ENCODE data around the gene LRRC46. TPM values are rescaled to one million over a fixed set of nuclear protein-coding genes. Genes with fewer than 3 reads are reported as not detected.

LRRC46 gene
- under 1 TPM in 2 of 3 donors, not detected in 1; 0.66 to 0.82 TPM for polyA plus RNA-seq

GRCh38 chr17:47831003-47831933 lies at the start of gene LRRC46, which contains the start of gene MRPL10:
LRRC46 (plus strand) TSS chr17:47831670; CDS start chr17:47831990, 320 bp downstream.
MRPL10 (minus strand) TSS chr17:47831541; CDS start chr17:47831511, 30 bp downstream.
- DNase-seq = peak; percentile 92 to 94 (median 93)
- Mint-ChIP-seq H3K4me3 (peak within 1 kb of the TSS; percentile 91 to 98 (median 94)), H3K4me1 (peaks cover 44 to 61% of the 10 kb centered on the region in 2 donors), H3K36me3 (peaks cover 7 to 15% (median 7%) of the 10 kb centered on the region in 3 donors), H3K9me3 (no peaks in the 10 kb centered on the region), H3K27ac (peak within 1 kb of the TSS; percentile 96 to 100 (median 98)), H3K27me3 (ENCODE audit: low read depth in 3 of 3) (peaks cover 17 to 36% (median 24%) of the 10 kb centered on the region in 3 donors)

GRCh38 chr17:47785538-47786123 lies 45.8 kb upstream of the LRRC46 start:
- peak in 2 of 3 donors; percentile 20 to 31 for DNase-seq
- Mint-ChIP-seq H3K4me3 (no peak overlapping the region), H3K27me3 (ENCODE audit: low read depth in 3 of 3) (peaks cover 9 to 10% (median 9%) of the 10 kb centered on the region in 3 donors), H3K4me1 (peaks cover 10 to 14% of the 10 kb centered on the region in 2 donors), H3K27ac (no peak overlapping the region), H3K36me3 (peaks cover 0 to 3% (median 0%) of the 10 kb centered on the region in 3 donors), H3K9me3 (no peaks in the 10 kb centered on the region)

- peak overlapping the region; percentile 63 to 85 (median 80) for H3K4me3 Mint-ChIP-seq
- peaks cover 17 to 30% (median 22%) of the 10 kb centered on the region in 3 donors for H3K27me3 Mint-ChIP-seq (ENCODE audit: low read depth in 3 of 3)
- peaks cover 0 to 3% (median 0%) of the 10 kb centered on the region in 3 donors for H3K36me3 Mint-ChIP-seq
- peaks cover 0 to 1% (median 0%) of the 10 kb centered on the region in 6 donors for H3K9me3 Mint-ChIP-seq
- no peak overlapping the region for H3K27ac Mint-ChIP-seq
- DNase-seq = peak; percentile 56 to 67 (median 61)
- peaks cover 11 to 17% of the 10 kb centered on the region in 2 donors for H3K4me1 Mint-ChIP-seq
These were observed 41.6 kb upstream of the LRRC46 start for GRCh38 chr17:47789611-47790561.

- peaks cover 0 to 1% (median 0%) of the 10 kb centered on the region in 6 donors for H3K9me3 Mint-ChIP-seq
These were observed 40.4 kb upstream of the LRRC46 start for GRCh38 chr17:47791025-47791424.

GRCh38 chr17:47792457-47792856 lies 39.0 kb upstream of the LRRC46 start:
- H3K36me3 Mint-ChIP-seq = peaks cover 0 to 3% (median 0%) of the 10 kb centered on the region in 3 donors
- no peak overlapping the region for H3K27ac Mint-ChIP-seq
- peaks cover 0 to 1% (median 0%) of the 10 kb centered on the region in 6 donors for H3K9me3 Mint-ChIP-seq
- H3K4me3 Mint-ChIP-seq = no peak overlapping the region
- H3K4me1 Mint-ChIP-seq = peaks cover 11 to 17% of the 10 kb centered on the region in 2 donors
- peaks cover 18 to 33% (median 31%) of the 10 kb centered on the region in 3 donors for H3K27me3 Mint-ChIP-seq (ENCODE audit: low read depth in 3 of 3)
- no peak for DNase-seq

More at GRCh38 chr17:47791025-47791424, 40.4 kb upstream of the LRRC46 start:
- Mint-ChIP-seq H3K27ac (no peak overlapping the region), H3K4me1 (peaks cover 11 to 17% of the 10 kb centered on the region in 2 donors), H3K4me3 (peak overlapping the region; percentile 50 to 77 (median 73)), H3K27me3 (ENCODE audit: low read depth in 3 of 3) (peaks cover 18 to 30% (median 29%) of the 10 kb centered on the region in 3 donors), H3K36me3 (peaks cover 0 to 3% (median 0%) of the 10 kb centered on the region in 3 donors)
- no peak for DNase-seq

- Mint-ChIP-seq H3K27ac (no peak overlapping the region), H3K4me3 (no peak overlapping the region), H3K9me3 (peaks cover 0 to 1% (median 0%) of the 10 kb centered on the region in 6 donors), H3K27me3 (ENCODE audit: low read depth in 3 of 3) (peaks cover 18 to 32% (median 29%) of the 10 kb centered on the region in 3 donors), H3K4me1 (peaks cover 11 to 17% of the 10 kb centered on the region in 2 donors), H3K36me3 (peaks cover 0 to 3% (median 0%) of the 10 kb centered on the region in 3 donors)
- no peak for DNase-seq
These were observed 38.5 kb upstream of the LRRC46 start for GRCh38 chr17:47792979-47793378.

GRCh38 chr17:47797797-47798196 lies 33.7 kb upstream of the LRRC46 start:
- DNase-seq = no peak
- Mint-ChIP-seq H3K4me1 (no peaks in the 10 kb centered on the region), H3K9me3 (no peaks in the 10 kb centered on the region), H3K27me3 (ENCODE audit: low read depth in 3 of 3) (peaks cover 5 to 20% (median 16%) of the 10 kb centered on the region in 3 donors), H3K4me3 (no peak overlapping the region), H3K27ac (no peak overlapping the region), H3K36me3 (no peaks in the 10 kb centered on the region)

GRCh38 chr17:47800686-47801085 lies 30.8 kb upstream of the LRRC46 start:
- Mint-ChIP-seq H3K36me3 (no peaks in the 10 kb centered on the region), H3K4me3 (no peak overlapping the region), H3K27me3 (ENCODE audit: low read depth in 3 of 3) (peaks cover 0 to 6% (median 5%) of the 10 kb centered on the region in 3 donors), H3K27ac (no peak overlapping the region), H3K4me1 (no peaks in the 10 kb centered on the region), H3K9me3 (no peaks in the 10 kb centered on the region)
- no peak for DNase-seq

- H3K4me1 Mint-ChIP-seq = no peaks in the 10 kb centered on the region
- H3K36me3 Mint-ChIP-seq = peaks cover 0 to 3% (median 0%) of the 10 kb centered on the region in 3 donors
- peaks cover 0 to 5% (median 3%) of the 10 kb centered on the region in 3 donors for H3K27me3 Mint-ChIP-seq (ENCODE audit: low read depth in 3 of 3)
- DNase-seq = no peak
- no peak overlapping the region for H3K4me3 Mint-ChIP-seq
- H3K9me3 Mint-ChIP-seq = no peaks in the 10 kb centered on the region
- no peak overlapping the region for H3K27ac Mint-ChIP-seq
These were observed 30.2 kb upstream of the LRRC46 start for GRCh38 chr17:47801176-47801765.

- H3K9me3 Mint-ChIP-seq = no peaks in the 10 kb centered on the region
- no peak overlapping the region for H3K4me3 Mint-ChIP-seq
- peaks cover 1 to 4% (median 1%) of the 10 kb centered on the region in 3 donors for H3K36me3 Mint-ChIP-seq
- no peaks in the 10 kb centered on the region for H3K4me1 Mint-ChIP-seq
- no peak overlapping the region for H3K27ac Mint-ChIP-seq
- DNase-seq = no peak
- H3K27me3 Mint-ChIP-seq (ENCODE audit: low read depth in 3 of 3) = peaks cover 0 to 3% (median 2%) of the 10 kb centered on the region in 3 donors
These were observed 29.6 kb upstream of the LRRC46 start for GRCh38 chr17:47801906-47802305.

- Mint-ChIP-seq H3K27me3 (ENCODE audit: low read depth in 3 of 3) (peaks cover 0 to 3% (median 2%) of the 10 kb centered on the region in 3 donors), H3K4me1 (no peaks in the 10 kb centered on the region), H3K36me3 (peaks cover 5 to 10% (median 5%) of the 10 kb centered on the region in 3 donors), H3K27ac (no peak overlapping the region), H3K9me3 (no peaks in the 10 kb centered on the region), H3K4me3 (no peak overlapping the region)
- peak; percentile 43 to 55 (median 44) for DNase-seq
These were observed 29.0 kb upstream of the LRRC46 start for GRCh38 chr17:47802341-47803022.

- peaks cover 5 to 12% (median 9%) of the 10 kb centered on the region in 3 donors for H3K36me3 Mint-ChIP-seq
- no peak for DNase-seq
- H3K27me3 Mint-ChIP-seq (ENCODE audit: low read depth in 3 of 3) = peaks cover 0 to 3% (median 2%) of the 10 kb centered on the region in 3 donors
- H3K27ac Mint-ChIP-seq = peak overlapping the region in 1 of 6 donors; percentile 7
- H3K9me3 Mint-ChIP-seq = no peaks in the 10 kb centered on the region
- H3K4me3 Mint-ChIP-seq = no peak overlapping the region
- H3K4me1 Mint-ChIP-seq = no peaks in the 10 kb centered on the region
These were observed 28.3 kb upstream of the LRRC46 start for GRCh38 chr17:47803201-47803600.

All from immature natural killer cell (primary cell).